Measurements from ENCODE around the gene ITGA2B.
A peak's percentile ranks its signal among the peaks of the same experiment; 100 is the strongest.
"Not testable (repeated sequence)": the region's sequence is repeated elsewhere in the genome, so short reads cannot be mapped to it uniquely, and the experiment has no call there.

Gene ITGA2B

DNA sequence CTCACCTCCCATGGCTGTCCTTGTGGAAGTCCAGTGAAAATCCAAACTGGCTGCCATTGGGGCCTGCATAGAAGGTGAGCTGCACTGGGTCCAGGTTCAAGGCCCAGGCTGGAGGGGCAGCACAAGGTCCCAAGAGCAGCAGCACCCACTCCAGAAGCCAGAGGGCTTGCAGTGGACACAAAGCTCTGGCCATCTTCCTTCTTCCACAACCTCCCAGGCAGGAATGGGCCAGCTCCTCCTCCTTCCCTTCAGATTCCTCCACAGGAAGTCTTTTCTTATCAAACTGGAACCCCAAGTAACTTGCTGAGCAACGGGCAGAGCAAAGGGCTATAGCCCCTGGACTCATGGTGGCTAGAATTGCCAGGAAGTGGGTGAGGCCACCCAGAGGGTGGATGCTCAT lies at the start of gene ITGA2B:
ITGA2B (minus strand) TSS at position 369 of the 400 bp plus-strand sequence; CDS start at position 193, 176 bp downstream.
- DNase-seq (ENCODE audit: low spot score): no peak

DNA sequence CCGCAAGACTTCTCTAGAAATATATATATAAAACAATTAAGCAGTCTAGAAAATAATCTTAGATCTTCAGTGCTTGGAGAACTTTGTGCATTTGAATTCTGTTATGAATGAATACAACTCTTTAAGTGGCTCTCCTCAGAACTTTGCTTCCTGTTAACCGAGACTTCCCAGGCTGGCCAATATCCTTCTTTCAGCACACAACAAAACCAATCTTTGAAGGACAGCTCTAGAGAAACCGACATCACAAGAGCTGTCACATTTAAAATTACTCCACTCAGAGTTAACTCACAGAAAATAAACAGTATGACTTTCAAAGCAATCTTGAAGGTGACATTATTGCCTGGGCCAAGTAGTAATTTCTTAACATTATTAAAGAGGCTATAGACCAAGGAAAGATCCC lies 49.7 kb upstream of the ITGA2B start:
- DNase-seq (ENCODE audit: low spot score): no peak

DNA sequence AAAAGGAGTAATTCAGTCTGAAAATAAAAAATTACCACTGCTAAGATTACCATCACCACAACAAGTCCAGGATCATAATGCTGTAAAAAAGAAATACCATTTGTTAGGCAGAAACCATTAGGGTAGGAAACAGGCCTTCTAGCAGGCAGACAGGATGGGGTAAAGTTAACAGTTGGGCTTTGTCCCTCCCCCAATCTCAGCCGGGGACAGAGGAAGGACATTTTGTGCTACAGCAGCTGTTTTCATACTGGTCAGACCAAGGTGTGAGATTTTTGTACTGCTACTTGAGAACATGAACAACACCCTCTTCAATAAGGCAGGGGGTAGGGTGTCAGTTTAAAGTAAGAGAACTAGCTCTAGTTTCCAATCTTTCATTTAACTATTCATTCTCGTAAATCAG lies 49.2 kb upstream of the ITGA2B start:
- no peak for DNase-seq (ENCODE audit: low spot score)

DNA sequence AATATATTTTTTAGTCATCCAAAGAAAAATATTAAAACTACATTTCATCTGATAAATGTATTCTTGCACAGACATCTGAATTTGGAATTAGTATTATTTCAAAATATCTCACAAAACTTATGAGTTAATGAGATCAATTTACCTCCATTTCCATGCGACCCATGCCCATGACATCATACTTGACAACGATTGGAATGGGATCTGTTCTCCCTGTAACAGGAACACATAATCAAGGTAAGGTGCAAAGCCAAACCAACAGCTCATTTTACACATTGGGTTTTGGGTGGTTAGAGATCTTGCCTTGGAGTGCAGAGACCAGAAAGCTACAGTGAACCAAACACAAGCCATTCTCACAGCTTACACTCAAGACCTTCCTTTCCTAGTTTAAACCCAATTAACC lies 46.9 kb upstream of the ITGA2B start:
- DNase-seq (ENCODE audit: low spot score): no peak

DNA sequence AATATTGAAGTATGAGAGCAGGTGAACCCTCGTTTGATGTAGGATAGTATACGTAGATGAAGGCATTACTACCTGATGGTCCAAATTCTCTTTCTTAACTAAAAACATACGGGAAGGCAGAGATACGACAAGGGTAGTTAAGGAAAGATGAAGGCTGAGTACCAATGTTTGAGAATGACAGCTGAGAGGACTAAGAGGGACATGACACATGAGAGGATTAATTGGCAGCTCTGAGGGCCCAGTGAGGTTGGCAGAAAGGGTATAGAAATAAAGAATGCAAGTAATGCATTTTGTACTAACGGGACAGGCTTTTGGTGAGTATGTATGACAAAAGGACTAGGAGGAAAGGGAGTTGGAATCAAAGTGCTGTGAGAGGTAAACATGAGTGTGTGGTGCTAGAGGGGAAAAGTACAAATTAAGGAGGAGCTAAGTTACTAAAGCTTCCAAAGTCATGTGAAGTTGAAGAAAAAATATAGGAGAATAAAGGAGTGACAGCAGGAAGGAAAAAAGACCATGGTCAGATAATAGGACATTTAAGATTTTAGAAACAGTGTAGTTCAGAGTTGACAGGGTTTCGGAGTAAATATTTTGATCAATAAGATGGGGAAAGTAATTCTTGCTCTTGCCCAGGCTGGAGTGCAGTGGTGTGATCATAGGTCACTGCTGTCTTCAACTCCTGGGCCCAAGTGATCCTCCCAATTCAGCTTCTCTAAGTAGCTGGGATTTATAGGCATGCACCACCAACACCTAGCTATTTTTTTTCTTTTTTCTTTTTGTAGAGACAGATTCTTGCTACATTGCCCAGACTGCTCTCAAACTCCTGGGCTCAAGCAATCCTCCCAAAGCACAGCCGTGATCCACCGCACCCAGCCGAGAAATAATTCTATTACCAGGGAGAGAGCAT lies 43.1 kb upstream of the ITGA2B start:
- no peak for DNase-seq (ENCODE audit: low spot score)

DNA sequence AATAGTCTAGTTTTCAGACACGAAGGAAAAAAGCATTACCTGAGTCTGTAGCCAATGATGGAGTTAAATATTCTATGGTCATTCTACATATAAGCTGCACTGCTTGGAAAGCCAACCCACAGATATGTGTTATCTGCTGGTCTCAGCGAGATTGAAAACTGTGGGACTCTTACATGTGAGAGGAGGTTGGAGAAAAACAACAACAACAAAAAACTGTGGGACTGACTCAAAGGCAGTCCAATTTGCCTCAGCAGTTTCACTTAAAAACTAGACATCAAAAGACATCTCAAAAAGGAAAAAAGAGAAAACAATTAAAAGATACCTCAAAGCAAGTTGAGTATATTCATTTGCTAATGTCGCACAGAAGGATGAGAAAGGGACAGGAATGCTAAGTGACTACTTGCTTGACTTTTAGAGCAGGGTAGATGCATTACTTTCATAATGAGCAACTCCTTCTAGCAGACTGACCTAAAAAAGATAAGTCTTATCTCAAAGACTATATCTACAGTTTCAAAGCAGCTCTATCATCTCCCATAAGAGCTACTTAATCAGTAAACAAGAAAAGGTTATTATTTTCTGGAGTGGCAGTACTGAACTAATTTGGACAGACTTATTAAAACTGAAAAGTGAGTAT lies 35.5 kb upstream of the ITGA2B start:
- no peak for DNase-seq (ENCODE audit: low spot score)

DNA sequence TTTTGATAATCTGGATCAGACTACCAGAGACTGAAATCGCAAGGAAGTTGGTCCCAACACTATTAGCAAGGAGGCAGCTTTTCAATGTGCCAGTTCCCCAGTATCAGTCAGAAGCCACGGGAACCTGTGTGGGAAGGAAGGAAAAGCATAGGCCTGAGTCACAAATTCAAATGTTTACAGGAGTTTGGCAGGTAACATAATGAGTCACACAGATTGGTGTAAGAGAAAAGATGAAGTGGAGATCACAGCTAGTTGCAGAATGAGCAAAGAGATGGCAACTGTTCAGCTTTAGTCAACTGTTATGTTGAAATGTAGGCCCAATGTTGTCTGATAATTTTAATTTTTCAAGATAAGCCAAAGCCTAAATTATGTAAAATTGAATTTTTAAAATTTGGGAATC lies 28.1 kb upstream of the ITGA2B start:
- no peak for DNase-seq (ENCODE audit: low spot score)

DNA sequence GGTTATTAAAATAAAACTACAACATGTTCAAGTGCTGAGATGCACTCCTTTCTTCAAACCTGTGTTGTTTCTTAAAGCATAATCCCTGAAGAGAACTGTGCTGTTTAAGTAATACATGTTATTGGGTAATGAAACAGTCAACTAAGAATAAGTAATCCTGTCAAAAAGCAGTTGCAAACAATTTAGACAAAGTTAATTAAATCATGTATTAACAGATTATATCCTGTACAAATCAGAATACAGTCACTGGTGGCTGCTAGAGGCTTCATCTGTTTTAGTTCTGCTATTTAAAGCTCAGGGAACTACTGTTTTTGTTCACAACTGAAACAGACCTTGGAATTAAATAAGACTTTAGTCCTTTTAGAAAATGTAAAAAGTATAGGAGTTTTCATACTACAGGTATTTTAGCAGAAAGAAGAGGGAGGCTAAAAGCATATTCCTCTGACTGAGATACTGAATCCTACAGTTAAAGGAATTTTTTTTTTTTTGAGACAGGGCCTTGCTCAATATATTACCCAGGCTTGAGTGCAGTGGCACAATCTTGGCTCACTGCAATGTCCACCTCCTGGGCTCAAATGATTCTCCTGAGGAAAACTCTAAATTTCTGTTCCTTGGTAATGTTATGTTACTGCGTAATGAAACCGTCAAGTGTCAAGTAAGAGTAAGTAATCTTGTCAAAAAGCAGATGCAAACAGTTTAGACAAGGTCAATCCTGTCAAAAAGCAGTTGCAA lies 27.3 kb upstream of the ITGA2B start:
- no peak for DNase-seq (ENCODE audit: low spot score)

DNA sequence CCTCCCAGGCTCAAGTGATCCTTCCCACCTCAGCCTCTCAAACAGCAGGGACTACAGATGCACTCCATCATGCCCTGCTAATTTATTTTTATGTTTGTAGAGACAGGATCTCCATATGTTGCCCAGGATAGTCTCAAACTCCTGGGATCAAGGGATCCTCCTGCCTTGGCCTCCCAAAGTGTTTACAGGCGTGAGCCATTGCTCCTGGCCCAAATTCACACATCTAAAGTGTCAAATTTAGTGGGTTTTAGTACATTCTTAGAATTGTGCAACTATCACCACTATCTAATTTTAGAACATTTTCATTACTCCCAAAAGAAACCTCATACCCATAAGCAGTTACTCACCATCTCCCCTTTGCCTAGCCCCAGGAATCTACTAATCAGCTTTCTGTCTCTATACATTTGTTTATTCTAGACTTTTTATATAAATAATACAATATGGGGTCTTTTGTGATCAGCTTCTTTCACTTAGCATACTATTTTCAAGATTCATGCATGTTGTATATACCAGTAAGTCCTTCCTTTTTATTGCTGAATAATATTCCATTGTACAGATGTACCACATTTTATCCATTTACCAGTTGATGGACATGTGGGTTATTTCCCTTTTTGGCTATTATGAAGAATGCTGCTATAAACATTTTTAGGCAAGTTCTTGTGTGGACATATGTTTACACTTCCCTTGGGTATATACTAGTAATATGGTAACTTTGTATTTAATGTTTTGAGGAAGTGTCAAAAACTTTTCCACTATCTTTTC lies 25.1 kb upstream of the ITGA2B start:
- no peak for DNase-seq (ENCODE audit: low spot score)

DNA sequence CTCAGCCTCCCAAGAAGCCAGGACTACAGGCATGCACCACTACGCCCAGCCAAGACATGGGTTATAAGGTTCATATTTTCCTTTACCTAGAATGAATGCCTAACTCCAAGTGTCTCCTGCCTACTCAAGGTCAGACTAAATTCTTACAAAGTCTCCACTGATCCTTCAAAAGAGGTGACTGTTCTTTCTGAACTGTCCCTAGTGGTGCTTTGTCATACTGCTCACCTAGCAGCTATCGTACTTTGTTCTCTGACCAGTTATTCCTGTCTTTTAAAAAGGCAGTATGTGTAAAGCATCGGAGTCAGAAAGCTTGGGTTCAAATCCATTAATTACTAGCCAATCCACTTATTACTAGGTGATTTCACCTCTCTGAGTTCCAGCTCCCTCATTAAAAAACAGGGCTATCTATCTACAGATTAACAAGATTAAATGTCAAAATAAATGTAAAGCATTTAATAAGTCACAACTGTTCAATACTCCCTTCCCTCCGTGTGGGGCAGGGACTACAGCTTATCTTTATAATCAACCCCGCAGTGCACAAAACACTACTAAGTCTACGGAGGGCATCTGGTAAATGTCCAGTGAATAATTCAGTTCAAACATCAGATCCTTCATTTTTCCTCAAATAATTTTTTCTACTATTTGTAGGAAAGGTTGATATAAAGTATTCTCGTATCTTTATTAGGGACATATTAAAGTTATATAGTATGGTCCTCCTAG lies 20.0 kb upstream of the ITGA2B start:
- no peak for DNase-seq (ENCODE audit: low spot score)

DNA sequence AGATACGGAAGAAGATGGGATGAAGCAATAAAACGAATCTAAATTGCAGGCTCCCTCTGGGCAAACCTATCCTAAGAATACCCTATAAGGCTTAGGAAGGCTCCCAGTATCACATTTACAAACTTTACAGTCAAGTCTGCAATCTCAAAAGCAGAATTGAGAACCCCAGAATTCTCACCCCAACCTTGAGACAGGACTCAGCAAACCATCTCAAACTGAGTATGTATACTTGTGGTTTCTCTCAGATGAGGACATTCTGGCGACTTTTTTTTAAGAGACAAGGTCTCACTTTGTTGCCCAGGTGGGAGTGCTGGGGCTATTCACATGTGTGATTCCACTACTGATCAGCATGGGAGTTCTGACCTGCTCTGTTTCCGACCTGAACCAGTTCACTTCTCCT lies 19.3 kb upstream of the ITGA2B start:
- DNase-seq (ENCODE audit: low spot score): no peak

DNA sequence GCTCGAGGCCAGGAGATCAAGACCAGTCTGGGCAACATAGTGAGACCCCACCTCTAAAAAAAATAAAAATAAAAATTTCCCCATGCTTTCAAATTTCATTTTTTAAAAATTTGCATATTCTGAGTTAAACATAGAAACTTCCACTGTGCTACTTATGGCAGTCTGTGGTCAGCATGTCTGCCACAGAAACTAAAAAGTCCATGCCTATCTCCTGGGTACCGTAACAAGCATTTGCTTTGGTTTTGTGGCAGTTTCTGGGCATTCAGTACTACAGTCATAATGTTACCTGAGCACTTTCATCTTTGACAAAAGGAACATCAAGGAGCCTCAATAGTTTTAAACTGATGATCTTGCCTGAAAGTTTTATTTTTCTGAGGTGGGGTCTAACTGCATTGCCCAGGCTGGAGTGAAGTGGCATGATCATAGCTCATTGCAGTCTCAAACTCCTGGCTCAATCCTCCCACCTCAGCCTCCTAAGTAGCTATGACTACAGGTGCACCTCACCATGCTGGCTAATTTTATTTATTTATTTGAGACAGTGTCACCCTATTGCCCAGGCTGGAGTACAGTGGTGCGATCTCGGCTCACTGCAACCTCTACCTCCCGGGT lies 13.2 kb upstream of the ITGA2B start:
- no peak for DNase-seq (ENCODE audit: low spot score)

DNA sequence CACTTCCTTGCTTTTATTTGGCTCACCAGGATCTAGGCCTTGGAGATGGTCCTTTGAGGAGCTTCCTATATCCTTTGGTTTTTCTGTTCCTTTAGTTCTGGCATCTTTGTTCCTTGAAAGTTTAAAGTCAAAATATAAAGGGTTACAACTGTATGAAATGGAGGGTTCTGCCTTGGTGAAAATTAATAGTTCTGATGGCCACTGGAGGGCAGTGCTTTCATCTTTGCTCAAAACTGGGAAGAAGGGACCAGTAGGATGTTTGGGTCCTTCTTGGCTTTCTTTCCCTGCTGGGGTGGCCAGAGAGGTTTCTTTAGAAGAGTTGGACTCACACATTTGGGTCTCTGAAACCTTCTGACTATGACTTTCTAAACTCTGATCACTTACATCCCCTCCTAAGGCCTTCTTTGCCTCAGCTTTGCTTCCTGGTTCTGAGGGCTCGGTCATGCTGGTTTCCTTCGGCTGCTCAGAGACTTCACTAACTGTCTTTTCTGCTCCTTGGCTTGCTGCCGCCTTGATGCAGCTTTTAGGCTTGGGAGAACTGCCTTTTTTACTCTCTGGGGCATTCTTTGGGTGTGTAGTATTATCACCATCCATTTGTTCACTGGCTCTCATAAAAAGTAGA lies 10.9 kb upstream of the ITGA2B start:
- DNase-seq (ENCODE audit: low spot score): peak; percentile 43

DNA sequence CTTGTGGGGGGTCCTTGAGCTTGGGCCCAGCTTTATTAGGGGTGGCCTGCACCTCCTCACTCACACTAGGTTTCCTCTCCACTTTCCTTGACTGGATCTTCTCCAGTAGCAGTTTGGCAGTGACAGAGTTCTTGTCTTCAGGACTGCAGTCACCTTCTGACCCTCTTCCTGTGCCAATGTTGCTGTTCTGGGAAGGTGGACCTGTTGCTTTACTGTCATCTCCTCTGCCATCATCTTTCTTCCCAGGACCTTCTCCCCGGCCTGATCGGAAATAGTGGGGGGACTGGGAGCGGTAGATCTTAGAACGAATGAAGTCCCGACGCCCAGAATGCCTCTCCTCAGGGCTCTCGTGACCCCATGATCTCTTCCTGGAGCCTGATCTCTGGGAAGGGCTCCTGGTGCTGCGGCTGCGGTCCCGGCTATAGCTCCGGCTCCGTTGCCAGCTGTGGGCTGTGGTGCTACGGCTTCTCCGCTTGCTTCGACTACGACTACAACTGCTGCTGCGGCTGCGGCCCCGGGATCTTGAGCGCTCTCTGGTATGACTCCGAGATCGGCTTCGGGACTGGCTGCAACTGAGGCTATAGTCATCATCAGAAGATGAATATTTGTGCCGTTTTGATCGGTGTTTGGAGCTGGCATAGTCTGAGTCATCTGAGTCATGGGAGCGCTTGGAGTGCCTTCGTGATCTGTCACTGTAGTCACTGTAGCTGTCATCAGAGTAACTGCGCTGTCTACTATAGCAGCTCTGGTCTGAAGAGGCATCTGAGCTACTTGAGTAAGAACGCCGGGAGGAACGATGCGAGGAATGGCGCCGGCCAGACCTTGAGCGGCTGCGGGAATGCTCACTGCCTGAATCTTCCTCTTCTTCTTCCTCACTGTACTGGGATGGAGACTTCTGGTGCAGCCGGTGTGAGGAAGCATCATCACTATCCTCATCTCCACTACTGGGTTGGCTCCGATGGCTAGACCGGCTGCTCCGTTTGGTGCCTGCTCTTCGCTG lies 9.5 kb upstream of the ITGA2B start:
- DNase-seq (ENCODE audit: low spot score): no peak

DNA sequence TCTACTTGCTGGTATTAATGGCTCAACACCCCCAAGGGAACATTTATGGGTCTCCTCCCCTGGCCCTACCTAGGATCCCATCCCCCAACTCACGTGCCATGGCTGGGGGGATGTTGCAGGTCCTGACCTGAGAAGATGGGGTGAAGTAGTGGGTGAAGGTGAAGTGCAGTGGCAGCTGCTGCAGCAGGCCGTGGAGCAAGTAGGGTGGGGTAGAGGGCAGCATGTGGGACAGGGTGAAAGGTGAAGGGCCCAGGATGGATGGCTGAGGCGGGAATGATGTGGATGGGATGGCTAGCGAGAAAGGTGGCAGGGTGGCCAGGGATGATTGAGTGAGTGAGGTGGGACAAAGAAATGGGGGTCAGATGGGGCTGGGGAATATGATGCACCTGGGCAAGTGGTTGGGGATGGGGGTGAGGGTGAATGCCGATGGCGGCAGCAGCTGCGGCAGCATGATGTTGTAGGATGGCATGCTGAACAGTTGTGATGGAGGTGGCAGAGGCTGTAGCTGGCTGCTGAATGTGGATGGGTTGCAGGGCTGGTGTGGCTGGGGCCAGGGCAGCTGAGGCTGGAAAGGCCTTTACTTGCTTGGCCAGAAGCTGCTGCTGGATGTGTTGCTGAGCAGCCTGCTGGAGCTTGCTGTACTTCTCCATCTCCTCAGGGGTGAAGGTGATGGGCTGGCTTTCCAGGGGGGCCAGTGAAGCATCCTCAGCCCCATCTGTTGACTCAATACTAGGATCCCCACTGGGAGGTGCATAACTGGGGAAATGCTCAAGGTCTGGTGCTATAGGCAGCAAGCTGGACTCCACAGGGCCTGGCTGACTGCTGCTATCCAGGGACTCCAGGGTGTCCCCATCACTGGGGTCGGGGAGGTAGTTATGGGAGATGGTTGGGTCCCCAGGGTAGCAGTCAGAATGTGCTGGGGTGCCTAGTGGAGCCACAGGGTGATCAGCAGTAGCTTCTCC lies 8.3 kb upstream of the ITGA2B start:
- DNase-seq (ENCODE audit: low spot score): no peak

DNA sequence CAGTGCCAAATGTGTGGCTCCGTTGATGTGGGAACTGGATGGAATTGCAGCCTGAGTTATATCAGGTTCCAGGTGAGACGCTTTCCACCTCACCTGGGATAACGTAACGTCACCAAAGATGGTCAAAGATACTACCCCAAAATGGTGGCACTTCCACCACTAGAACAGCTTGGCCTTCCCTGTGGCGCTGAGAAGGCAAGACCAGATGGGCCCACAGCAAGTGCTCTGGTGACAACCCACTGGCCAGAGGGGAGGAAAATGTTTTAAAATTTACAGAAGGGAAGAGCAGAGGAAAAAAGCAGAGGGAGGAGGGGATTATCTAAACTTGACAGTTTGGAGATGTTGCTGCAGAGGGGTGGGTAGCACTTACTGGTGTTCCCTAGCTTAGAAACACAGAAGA lies 7.5 kb upstream of the ITGA2B start:
- no peak for DNase-seq (ENCODE audit: low spot score)

DNA sequence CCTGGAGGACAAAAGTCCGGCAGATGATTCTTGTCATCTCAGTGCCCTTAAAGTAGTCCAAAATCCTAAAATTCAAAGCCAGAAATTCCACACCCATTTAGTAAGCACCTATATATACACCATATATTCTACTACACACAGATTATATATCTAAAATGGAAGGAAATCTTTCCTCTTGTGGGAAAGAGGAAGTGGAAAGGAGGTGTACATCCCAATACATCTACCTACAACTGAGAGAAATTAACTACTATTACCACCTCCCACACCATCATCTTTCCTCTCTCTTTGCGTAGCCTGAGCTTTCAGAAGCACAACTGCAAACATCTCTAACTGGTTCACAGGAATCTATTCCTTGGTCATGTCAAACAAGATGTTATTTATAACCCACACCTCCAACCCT lies 5.4 kb upstream of the ITGA2B start:
- DNase-seq (ENCODE audit: low spot score): no peak

DNA sequence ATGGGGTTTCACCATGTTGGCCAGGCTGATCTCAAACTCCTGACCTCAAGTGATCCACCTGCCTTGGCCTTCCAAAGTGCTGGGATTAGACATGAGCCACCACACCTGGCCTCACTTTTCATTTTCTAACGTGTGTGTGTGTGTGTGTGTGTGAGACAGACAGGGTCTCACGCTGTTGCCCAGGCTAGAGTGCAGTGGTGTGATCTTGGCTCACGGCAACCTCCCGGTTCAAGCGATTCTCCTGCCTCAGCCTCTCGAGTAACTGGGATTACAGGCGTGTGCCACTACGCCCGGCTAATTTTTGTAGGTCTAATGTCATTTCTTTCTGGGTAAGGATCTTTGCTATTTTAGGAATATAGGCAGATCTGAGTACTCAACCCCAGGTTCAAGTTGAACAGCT lies 4.7 kb upstream of the ITGA2B start:
- DNase-seq (ENCODE audit: low spot score): not testable (repeated sequence)

Measured in NAMALWA (cell line).